HEK293T (cell line): ENCODE results near the gene BCAS1.

ENCODE experiments used
- ARNT ChIP-seq: fragments of 450-650 bp; IDR thresholded peaks from 2 replicates; pipeline ENCODE4 v1.6.1; 2017; ENCODE audit warnings: mild to moderate bottlenecking
- CTBP1 ChIP-seq: fragments of 450-650 bp; IDR thresholded peaks from 2 replicates; pipeline ENCODE4 v1.6.1; 2016; ENCODE audit warnings: borderline replicate concordance
- FOXA1 ChIP-seq: fragments of 450-650 bp; IDR thresholded peaks from 2 replicates; pipeline ENCODE4 v1.6.1; 2016; ENCODE audit warnings: mild to moderate bottlenecking
- FOXK2 ChIP-seq: fragments of 450-650 bp; IDR thresholded peaks from 2 replicates; pipeline ENCODE4 v1.6.1; 2016; ENCODE audit warnings: mild to moderate bottlenecking
- FOXM1 ChIP-seq: fragments of 450-650 bp; IDR thresholded peaks from 2 replicates; pipeline ENCODE4 v1.6.1; 2017; ENCODE audit warnings: mild to moderate bottlenecking, borderline replicate concordance
- HDGF ChIP-seq: fragments of 450-650 bp; IDR thresholded peaks from 2 replicates; pipeline ENCODE4 v1.6.1; 2017; ENCODE audit warnings: antibody characterized with exemption, borderline replicate concordance
- L3MBTL2 ChIP-seq: fragments of 450-650 bp; conservative IDR thresholded peaks from 2 replicates; pipeline ENCODE4 v1.6.1; 2016; ENCODE audit warnings: mild to moderate bottlenecking
- NFRKB ChIP-seq: fragments of 450-650 bp; IDR thresholded peaks from 2 replicates; pipeline ENCODE4 v1.6.1; 2016; ENCODE audit warnings: mild to moderate bottlenecking, moderate library complexity
- SP1 ChIP-seq: fragments of 450-650 bp; IDR thresholded peaks from 2 replicates; pipeline ENCODE4 v1.6.1; 2017
- SUZ12 ChIP-seq: fragments of 450-650 bp; IDR thresholded peaks from 2 replicates; pipeline ENCODE4 v1.6.1; 2016; ENCODE audit warnings: mild to moderate bottlenecking
- TARDBP ChIP-seq: fragments of 450-650 bp; IDR thresholded peaks from 2 replicates; pipeline ENCODE4 v1.6.1; 2016
- ZNF384 ChIP-seq: fragments of 450-650 bp; IDR thresholded peaks from 2 replicates; pipeline ENCODE4 v1.6.1; 2016

GRCh38 chr20:54119744-54120143, 49.4 kb upstream of the BCAS1 start:
- TF ChIP-seq SUZ12: no peak
- TF ChIP-seq SP1: no peak
- no peak for TF ChIP-seq FOXM1
- TF ChIP-seq ZNF384: no peak
- no peak for TF ChIP-seq ARNT
- TF ChIP-seq CTBP1: no peak
- TF ChIP-seq HDGF: no peak
- TF ChIP-seq NFRKB: no peak
- TF ChIP-seq L3MBTL2: no peak
- no peak for TF ChIP-seq FOXA1
- no peak for TF ChIP-seq TARDBP
- no peak for TF ChIP-seq FOXK2
